ENCODE results near the gene NUDT6.

NUDT6 gene

GRCh38 chr4:122909683-122910082, 12.7 kb downstream of the NUDT6 start:
- H3K9me3 ChIP-seq (ENCODE audit: insufficient read depth, low read length): no peaks in the 10 kb centered on the region
- TF ChIP-seq EZH2phosphoT487 (conservative IDR thresholded peaks at IDR 0.05; ENCODE audit: low read length) (no peak), CTCF (IDR thresholded peaks at IDR 0.05; ENCODE audit: insufficient read depth, low read length, poor library complexity, severe bottlenecking) (no peak)
- H3K27ac ChIP-seq (ENCODE audit: low read depth, low read length): no peak overlapping the region
- H3K4me3 ChIP-seq (ENCODE audit: insufficient read depth, low read length, poor library complexity, severe bottlenecking): no peak overlapping the region
- H2AFZ ChIP-seq (ENCODE audit: low read depth, low read length, severe bottlenecking): no peak overlapping the region
- no peaks in the 10 kb centered on the region for H4K20me1 ChIP-seq (ENCODE audit: low read depth, low read length)
- H3K79me2 ChIP-seq (ENCODE audit: insufficient read depth, low read length): no peaks in the 10 kb centered on the region
- H3K9ac ChIP-seq (ENCODE audit: low read length): no peak overlapping the region
- no peaks in the 10 kb centered on the region for H3K36me3 ChIP-seq (ENCODE audit: low read length)
- no peak overlapping the region for H3K4me2 ChIP-seq (ENCODE audit: low read depth, low read length, poor library complexity, severe bottlenecking)
- H3F3A ChIP-seq (ENCODE audit: insufficient read depth): no peaks in the 10 kb centered on the region
- no peaks in the 10 kb centered on the region for H3K9me2 ChIP-seq (replicated peaks; ENCODE audit: insufficient read depth, low read length)
- H3K27me3 ChIP-seq (ENCODE audit: low read length): no peaks in the 10 kb centered on the region

- Histone ChIP-seq H3F3A (ENCODE audit: insufficient read depth) (no peaks in the 10 kb centered on the region), H3K27me3 (ENCODE audit: low read length) (no peaks in the 10 kb centered on the region), H3K79me2 (ENCODE audit: insufficient read depth, low read length) (no peaks in the 10 kb centered on the region)
Observed at GRCh38 chr4:122908223-122908622, 14.2 kb downstream of the NUDT6 start.

GRCh38 chr4:122906859-122907305, 15.5 kb downstream of the NUDT6 start:
- H3K9me3 ChIP-seq (ENCODE audit: insufficient read depth, low read length): no peaks in the 10 kb centered on the region
- H3K79me2 ChIP-seq (ENCODE audit: insufficient read depth, low read length): no peaks in the 10 kb centered on the region
- H2AFZ ChIP-seq (ENCODE audit: low read depth, low read length, severe bottlenecking): no peak overlapping the region
- H4K20me1 ChIP-seq (ENCODE audit: low read depth, low read length): no peaks in the 10 kb centered on the region
- H3K27ac ChIP-seq (ENCODE audit: low read depth, low read length): no peak overlapping the region
- no peak overlapping the region for H3K9ac ChIP-seq (ENCODE audit: low read length)
- no peak overlapping the region for H3K4me3 ChIP-seq (ENCODE audit: insufficient read depth, low read length, poor library complexity, severe bottlenecking)
- TF ChIP-seq EZH2phosphoT487 (conservative IDR thresholded peaks at IDR 0.05; ENCODE audit: low read length): no peak
- no peak for TF ChIP-seq CTCF (IDR thresholded peaks at IDR 0.05; ENCODE audit: insufficient read depth, low read length, poor library complexity, severe bottlenecking)
- H3K4me2 ChIP-seq (ENCODE audit: low read depth, low read length, poor library complexity, severe bottlenecking): no peak overlapping the region
- no peaks in the 10 kb centered on the region for H3K36me3 ChIP-seq (ENCODE audit: low read length)
- H3K27me3 ChIP-seq (ENCODE audit: low read length): no peaks in the 10 kb centered on the region
- no peaks in the 10 kb centered on the region for H3F3A ChIP-seq (ENCODE audit: insufficient read depth)
- no peaks in the 10 kb centered on the region for H3K9me2 ChIP-seq (replicated peaks; ENCODE audit: insufficient read depth, low read length)

More at GRCh38 chr4:122908223-122908622, 14.2 kb downstream of the NUDT6 start:
- Histone ChIP-seq H3K27ac (ENCODE audit: low read depth, low read length) (no peak overlapping the region), H3K9ac (ENCODE audit: low read length) (no peak overlapping the region), H3K4me2 (ENCODE audit: low read depth, low read length, poor library complexity, severe bottlenecking) (no peak overlapping the region), H2AFZ (ENCODE audit: low read depth, low read length, severe bottlenecking) (no peak overlapping the region), H3K4me3 (ENCODE audit: insufficient read depth, low read length, poor library complexity, severe bottlenecking) (no peak overlapping the region), H3K36me3 (ENCODE audit: low read length) (no peaks in the 10 kb centered on the region), H3K9me3 (ENCODE audit: insufficient read depth, low read length) (no peaks in the 10 kb centered on the region), H3K9me2 (replicated peaks; ENCODE audit: insufficient read depth, low read length) (no peaks in the 10 kb centered on the region), H4K20me1 (ENCODE audit: low read depth, low read length) (no peaks in the 10 kb centered on the region)
- no peak for TF ChIP-seq EZH2phosphoT487 (conservative IDR thresholded peaks at IDR 0.05; ENCODE audit: low read length)
- TF ChIP-seq CTCF (IDR thresholded peaks at IDR 0.05; ENCODE audit: insufficient read depth, low read length, poor library complexity, severe bottlenecking): no peak
